WTC11 (cell line): Measurements from ENCODE around the gene OR2A2. TPM values are rescaled to one million over a fixed set of nuclear protein-coding genes. Genes with fewer than 3 reads are reported as not detected.

ENCODE experiments used
- ATAC-seq: fragments of 200-7000 bp; cut with Tn5 transposase; 2 replicates; pipeline ENCODE4 v1.10.0; 2021; ENCODE audit warnings: mild to moderate bottlenecking, moderate library complexity
- CTCF ChIA-PET: fragments of 300-600 bp; sonication (Branson Sonifier 250); formaldehyde crosslinking; loops from one replicate; lab custom pipeline; 2021; ENCODE audit warnings: antibody characterized with exemption; lab: Charles Lee
- POLR2A ChIA-PET: fragments of 350-600 bp; sonication (Branson Sonifier 250); formaldehyde crosslinking; loops from one replicate; lab custom pipeline; 2021; ENCODE audit warnings: antibody characterized with exemption; lab: Charles Lee
- DNase-seq: peaks from one replicate; pipeline ENCODE4 v3.0.0; 2021; ENCODE audit warnings: low spot score
- H3K27ac Mint-ChIP-seq: 2 replicates; pipeline ENCODE4 v1.8.0; 2021; ENCODE audit warnings: mixed read lengths
- H3K27me3 Mint-ChIP-seq: 2 replicates; pipeline ENCODE4 v1.8.0; 2021; ENCODE audit warnings: low read depth, mild to moderate bottlenecking, moderate library complexity, mixed read lengths
- H3K36me3 Mint-ChIP-seq: 2 replicates; pipeline ENCODE4 v1.8.0; 2021; ENCODE audit warnings: mixed read lengths
- H3K4me1 Mint-ChIP-seq: 2 replicates; pipeline ENCODE4 v1.8.0; 2022; ENCODE audit warnings: mixed read lengths
- H3K4me3 Mint-ChIP-seq: 2 replicates; pipeline ENCODE4 v1.8.0; 2021; ENCODE audit warnings: mild to moderate bottlenecking, moderate library complexity, mixed read lengths
- H3K9me3 Mint-ChIP-seq: 2 replicates; pipeline ENCODE4 v1.8.0; 2021; ENCODE audit warnings: mixed read lengths
- ATF2 ChIP-seq: sonication (generic); formaldehyde crosslinking; IDR thresholded peaks from 2 replicates; pipeline ENCODE4 v1.8.1; 2022; ENCODE audit warnings: low read depth, missing genetic modification reagents, borderline replicate concordance
- ELF4 ChIP-seq: sonication (generic); formaldehyde crosslinking; IDR thresholded peaks from 2 replicates; pipeline ENCODE4 v1.8.1; 2022; ENCODE audit warnings: low read depth, mild to moderate bottlenecking, moderate library complexity, missing genetic modification reagents
- FOXJ3 ChIP-seq: sonication (generic); formaldehyde crosslinking; IDR thresholded peaks from 2 replicates; pipeline ENCODE4 v1.9.0; 2021; ENCODE audit warnings: missing genetic modification reagents, mild to moderate bottlenecking, borderline replicate concordance
- FOXP4 ChIP-seq: sonication (generic); formaldehyde crosslinking; IDR thresholded peaks from 2 replicates; pipeline ENCODE4 v1.8.0; 2022; ENCODE audit warnings: mild to moderate bottlenecking, missing genetic modification reagents
- GABPB1 ChIP-seq: sonication (generic); formaldehyde crosslinking; IDR thresholded peaks from 2 replicates; pipeline ENCODE4 v1.8.1; 2023; ENCODE audit warnings: mild to moderate bottlenecking, missing genetic modification reagents
- GRHL2 ChIP-seq: fragments of 250-450 bp; sonication (Bioruptor Pico); IDR thresholded peaks from 2 replicates; pipeline ENCODE4 v1.8.0; 2022; ENCODE audit warnings: mild to moderate bottlenecking, moderate library complexity; ENCODE audit not compliant: insufficient replicate concordance, severe bottlenecking
- IRF2 ChIP-seq: sonication (generic); formaldehyde crosslinking; IDR thresholded peaks from 2 replicates; pipeline ENCODE4 v1.8.0; 2022; ENCODE audit warnings: low read depth, missing genetic modification reagents, borderline replicate concordance
- RELA ChIP-seq: sonication (generic); formaldehyde crosslinking; IDR thresholded peaks from 2 replicates; pipeline ENCODE4 v1.8.1; 2022; ENCODE audit warnings: missing genetic modification reagents, mild to moderate bottlenecking, borderline replicate concordance
- STAT6 ChIP-seq: sonication (generic); formaldehyde crosslinking; conservative IDR thresholded peaks from 2 replicates; pipeline ENCODE4 v1.8.1; 2023; ENCODE audit warnings: mild to moderate bottlenecking, low read depth, missing genetic modification reagents, moderate library complexity
- TEAD1 ChIP-seq: sonication (generic); formaldehyde crosslinking; IDR thresholded peaks from 2 replicates; pipeline ENCODE4 v1.8.0; 2022; ENCODE audit warnings: mild to moderate bottlenecking, missing genetic modification reagents
- TP53 ChIP-seq: sonication (generic); formaldehyde crosslinking; IDR thresholded peaks from 2 replicates; pipeline ENCODE4 v1.8.1; 2023; ENCODE audit warnings: mild to moderate bottlenecking, missing genetic modification reagents
- ZNF121 ChIP-seq: sonication (generic); formaldehyde crosslinking; IDR thresholded peaks from 2 replicates; pipeline ENCODE4 v1.8.0; 2023; ENCODE audit warnings: missing genetic modification reagents
- ZNF232 ChIP-seq: sonication (generic); formaldehyde crosslinking; IDR thresholded peaks from 2 replicates; pipeline ENCODE4 v1.8.0; 2022; ENCODE audit warnings: mild to moderate bottlenecking, missing genetic modification reagents
- ZNF263 ChIP-seq: sonication (generic); formaldehyde crosslinking; IDR thresholded peaks from 2 replicates; pipeline ENCODE4 v1.8.1; 2022; ENCODE audit warnings: low read depth, mild to moderate bottlenecking, moderate library complexity, missing genetic modification reagents
- ZNF317 ChIP-seq: sonication (generic); formaldehyde crosslinking; IDR thresholded peaks from 2 replicates; pipeline ENCODE4 v1.8.1; 2023; ENCODE audit warnings: low read depth, mild to moderate bottlenecking, moderate library complexity, missing genetic modification reagents, borderline replicate concordance
- ZNF416 ChIP-seq: fragments of 250-450 bp; sonication (Bioruptor Pico); IDR thresholded peaks from 2 replicates; pipeline ENCODE4 v1.9.0; 2021; ENCODE audit warnings: mild to moderate bottlenecking, inconsistent platforms
- ZNF423 ChIP-seq: fragments of 250-450 bp; sonication (Bioruptor Pico); IDR thresholded peaks from 2 replicates; pipeline ENCODE4 v2.1.2; 2022; ENCODE audit warnings: mild to moderate bottlenecking, moderate library complexity
- ZNF671 ChIP-seq: fragments of 250-450 bp; sonication (Bioruptor Pico); IDR thresholded peaks from 2 replicates; pipeline ENCODE4 v1.8.0; 2021; ENCODE audit warnings: mild to moderate bottlenecking
- total RNA-seq: library from RNA; stranded (reverse); gene quantifications from 3 replicates; pipeline ENCODE4 v1.2.3, GENCODE V29; 2021
- TF ChIP-seq, protein P1 (sequence below): sonication (generic); formaldehyde crosslinking; IDR thresholded peaks from 2 replicates; pipeline ENCODE4 v1.8.1; 2022; ENCODE audit warnings: mild to moderate bottlenecking, missing genetic modification reagents, moderate library complexity, borderline replicate concordance
- TF ChIP-seq, protein P2 (sequence below): sonication (generic); formaldehyde crosslinking; IDR thresholded peaks from 2 replicates; pipeline ENCODE4 v1.8.1; 2023; ENCODE audit warnings: mild to moderate bottlenecking, missing genetic modification reagents, moderate library complexity

Gene OR2A2
- total RNA-seq, 1 experiment from 2014 or later: not detected

DNA sequence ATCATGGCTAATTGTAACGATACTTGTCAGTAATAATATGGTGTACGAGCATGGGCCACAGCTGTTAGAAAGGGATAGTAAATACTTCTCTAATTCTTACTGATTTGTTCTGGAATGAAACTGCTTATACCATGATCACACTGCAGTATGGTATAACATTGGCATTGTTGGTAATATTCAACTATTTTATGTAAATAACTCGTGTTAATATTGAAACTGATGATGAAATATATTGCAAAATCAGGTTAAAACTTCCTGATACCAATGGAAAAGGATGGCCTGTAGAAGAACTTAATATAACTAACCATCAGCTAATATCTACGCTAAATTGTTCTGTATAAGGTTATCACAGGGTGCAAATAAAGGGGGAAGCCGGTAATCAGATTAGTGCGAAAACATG, 23.9 kb downstream of the OR2A2 start:
- Mint-ChIP-seq H3K4me3 (no peak overlapping the region), H3K36me3 (no peaks in the 10 kb centered on the region), H3K9me3 (no peaks in the 10 kb centered on the region), H3K4me1 (0 out of 2 replicates have a peak, but pooled peaks cover 2% of the 10 kb centered on the region), H3K27me3 (no peaks in the 10 kb centered on the region; the same call in 1 of the 2 replicates), H3K27ac (no peak overlapping the region)
- ChIA-PET CTCF (no interaction called here), POLR2A (no interaction called here)
- ATAC-seq (no peak), DNase-seq (no peak)
- TF ChIP-seq ZNF317 (no peak), IRF2 (no peak), ZNF232 (CRISPR knock-in tag) (no peak)
- TF ChIP-seq, protein P1, sequence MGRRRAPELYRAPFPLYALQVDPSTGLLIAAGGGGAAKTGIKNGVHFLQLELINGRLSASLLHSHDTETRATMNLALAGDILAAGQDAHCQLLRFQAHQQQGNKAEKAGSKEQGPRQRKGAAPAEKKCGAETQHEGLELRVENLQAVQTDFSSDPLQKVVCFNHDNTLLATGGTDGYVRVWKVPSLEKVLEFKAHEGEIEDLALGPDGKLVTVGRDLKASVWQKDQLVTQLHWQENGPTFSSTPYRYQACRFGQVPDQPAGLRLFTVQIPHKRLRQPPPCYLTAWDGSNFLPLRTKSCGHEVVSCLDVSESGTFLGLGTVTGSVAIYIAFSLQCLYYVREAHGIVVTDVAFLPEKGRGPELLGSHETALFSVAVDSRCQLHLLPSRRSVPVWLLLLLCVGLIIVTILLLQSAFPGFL (CRISPR knock-in tag): no peak

- no peak for TF ChIP-seq ZNF121 (CRISPR knock-in tag)
- no peak for TF ChIP-seq TEAD1 (CRISPR knock-in tag)
- TF ChIP-seq GABPB1 (CRISPR knock-in tag): no peak
- TF ChIP-seq, protein P2, sequence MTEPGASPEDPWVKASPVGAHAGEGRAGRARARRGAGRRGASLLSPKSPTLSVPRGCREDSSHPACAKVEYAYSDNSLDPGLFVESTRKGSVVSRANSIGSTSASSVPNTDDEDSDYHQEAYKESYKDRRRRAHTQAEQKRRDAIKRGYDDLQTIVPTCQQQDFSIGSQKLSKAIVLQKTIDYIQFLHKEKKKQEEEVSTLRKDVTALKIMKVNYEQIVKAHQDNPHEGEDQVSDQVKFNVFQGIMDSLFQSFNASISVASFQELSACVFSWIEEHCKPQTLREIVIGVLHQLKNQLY (CRISPR knock-in tag): no peak
- no peak for TF ChIP-seq ZNF423 (CRISPR knock-in tag)
- TF ChIP-seq ZNF416 (CRISPR knock-in tag): no peak
- H3K27ac Mint-ChIP-seq: no peak overlapping the region
- no peak overlapping the region for H3K4me3 Mint-ChIP-seq
- no peaks in the 10 kb centered on the region for H3K36me3 Mint-ChIP-seq
- ChIA-PET CTCF (no interaction called here), POLR2A (no interaction called here)
- H3K9me3 Mint-ChIP-seq: no peaks in the 10 kb centered on the region
- no peaks in the 10 kb centered on the region; the same call in 1 of the 2 replicates for H3K27me3 Mint-ChIP-seq
- H3K4me1 Mint-ChIP-seq: 0 out of 2 replicates have a peak, but pooled peaks cover 2% of the 10 kb centered on the region
- no peak; the same call in none of the 2 replicates for ATAC-seq
- DNase-seq: no peak
Observed at GRCh38 chr7:144134116-144134515, 24.7 kb downstream of the OR2A2 start.

- CTCF ChIA-PET: interaction anchor here (2.2 kb wide), 1 partner anchor 10 kb away, joined by 12 read pairs; no protein-coding TSS in a partner anchor
- H3K27ac Mint-ChIP-seq: no peak overlapping the region
- DNase-seq (no peak), ATAC-seq (no peak)
- H3K4me1 Mint-ChIP-seq: 0 out of 2 replicates have a peak, but pooled peaks cover 2% of the 10 kb centered on the region
- POLR2A ChIA-PET: no interaction called here
- 0 out of 2 replicates have a peak, but pooled peaks cover 3% of the 10 kb centered on the region for H3K36me3 Mint-ChIP-seq
- H3K27me3 Mint-ChIP-seq: no peaks in the 10 kb centered on the region; the same call in 1 of the 2 replicates
- H3K9me3 Mint-ChIP-seq: peaks cover 17% of the 10 kb centered on the region
- H3K4me3 Mint-ChIP-seq: no peak overlapping the region
- TF ChIP-seq ZNF263 (no peak), ZNF671 (CRISPR knock-in tag) (no peak), ATF2 (CRISPR knock-in tag) (no peak), STAT6 (CRISPR knock-in tag) (no peak), ELF4 (CRISPR knock-in tag) (no peak), ZNF317 (no peak), FOXP4 (CRISPR knock-in tag) (no peak), GRHL2 (CRISPR knock-in tag) (no peak), TP53 (CRISPR knock-in tag) (no peak), FOXJ3 (CRISPR knock-in tag) (no peak), IRF2 (no peak), RELA (CRISPR knock-in tag) (no peak)
Observed at GRCh38 chr7:144137501-144137900, 28.1 kb downstream of the OR2A2 start.
